HG03520 (cell line): ENCODE results near the gene AP5B1.
A peak's percentile ranks its signal among the peaks of the same experiment; 100 is the strongest.

Experiments used
- ATAC-seq: cut with Tn5 transposase; IDR thresholded peaks from one replicate; pipeline ENCODE4 v1.9.1; 2021; ENCODE audit warnings: mild to moderate bottlenecking, moderate library complexity; ENCODE audit not compliant: unreplicated experiment

Gene AP5B1, protein sequence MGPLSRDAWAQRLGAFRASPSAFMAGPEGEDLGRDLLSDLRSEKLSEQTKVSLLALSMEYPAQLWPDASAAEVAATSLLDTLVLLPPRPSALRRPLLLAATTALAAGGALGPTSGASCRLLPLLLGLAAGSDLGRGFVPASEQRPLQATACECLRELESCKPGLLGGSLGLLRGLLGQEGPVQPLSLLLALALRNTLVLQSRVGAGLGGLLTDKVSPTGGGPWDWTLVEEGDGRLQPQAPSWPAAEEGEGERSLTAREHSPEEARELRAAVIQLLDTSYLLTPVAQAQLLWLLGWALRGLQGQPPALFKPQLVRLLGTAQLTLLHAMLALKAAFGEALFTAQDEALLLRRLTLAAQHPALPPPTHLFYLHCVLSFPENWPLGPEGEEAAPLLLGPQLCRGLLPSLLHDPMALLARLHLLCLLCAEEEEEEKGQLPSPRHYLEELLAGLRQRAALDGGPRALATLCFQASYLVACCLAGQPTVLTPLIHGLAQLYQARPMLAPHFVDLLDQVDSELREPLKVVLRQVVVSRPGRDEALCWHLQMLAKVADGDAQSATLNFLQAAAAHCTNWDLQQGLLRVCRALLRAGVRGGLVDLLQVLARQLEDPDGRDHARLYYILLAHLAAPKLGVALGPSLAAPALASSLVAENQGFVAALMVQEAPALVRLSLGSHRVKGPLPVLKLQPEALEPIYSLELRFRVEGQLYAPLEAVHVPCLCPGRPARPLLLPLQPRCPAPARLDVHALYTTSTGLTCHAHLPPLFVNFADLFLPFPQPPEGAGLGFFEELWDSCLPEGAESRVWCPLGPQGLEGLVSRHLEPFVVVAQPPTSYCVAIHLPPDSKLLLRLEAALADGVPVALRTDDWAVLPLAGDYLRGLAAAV

DNA sequence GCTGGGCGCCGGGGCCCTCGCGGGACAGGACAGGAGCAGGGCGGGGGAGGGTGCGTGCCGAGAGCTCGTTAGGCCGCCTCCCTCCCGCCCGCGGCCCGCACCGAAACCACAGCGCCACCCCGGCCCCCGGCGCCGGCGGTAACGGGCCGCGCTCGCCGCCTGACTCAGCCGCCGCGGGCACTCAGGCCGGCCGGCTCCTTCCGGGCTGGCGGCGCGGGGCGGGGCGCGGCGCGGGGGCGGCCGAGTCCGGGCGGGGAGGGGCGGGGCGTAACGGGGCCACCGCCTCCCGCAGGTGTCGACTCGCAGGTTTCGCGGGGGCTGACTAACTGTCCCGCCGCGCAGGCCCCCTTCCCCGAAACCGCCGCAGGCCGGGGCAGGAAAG is at the start of gene AP5B1:
AP5B1 (minus strand) TSS at position 207 of the 382 bp plus-strand sequence. CDS start 385 bp downstream, outside the sequence.
- ATAC-seq: peak; percentile 49

DNA sequence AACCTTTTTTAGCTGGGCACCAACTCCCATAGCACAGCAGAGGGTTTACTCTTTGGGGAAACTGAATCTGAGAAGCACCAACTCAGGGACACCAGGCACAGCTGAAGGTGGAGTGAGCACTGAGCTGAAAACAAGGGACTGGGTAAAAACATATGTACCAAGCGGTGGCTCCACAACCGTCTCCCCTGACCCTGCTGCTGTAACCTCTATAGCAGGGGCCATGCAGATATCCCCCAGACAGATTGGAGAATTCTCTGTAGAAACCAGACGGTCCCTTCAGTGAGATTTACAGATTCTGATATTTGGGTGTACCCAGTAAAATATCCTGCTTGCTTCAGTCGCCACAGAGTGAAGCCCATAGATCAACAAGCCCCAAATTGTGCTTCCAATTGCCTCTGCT is 48.7 kb upstream of the AP5B1 start:
- ATAC-seq: no peak

DNA sequence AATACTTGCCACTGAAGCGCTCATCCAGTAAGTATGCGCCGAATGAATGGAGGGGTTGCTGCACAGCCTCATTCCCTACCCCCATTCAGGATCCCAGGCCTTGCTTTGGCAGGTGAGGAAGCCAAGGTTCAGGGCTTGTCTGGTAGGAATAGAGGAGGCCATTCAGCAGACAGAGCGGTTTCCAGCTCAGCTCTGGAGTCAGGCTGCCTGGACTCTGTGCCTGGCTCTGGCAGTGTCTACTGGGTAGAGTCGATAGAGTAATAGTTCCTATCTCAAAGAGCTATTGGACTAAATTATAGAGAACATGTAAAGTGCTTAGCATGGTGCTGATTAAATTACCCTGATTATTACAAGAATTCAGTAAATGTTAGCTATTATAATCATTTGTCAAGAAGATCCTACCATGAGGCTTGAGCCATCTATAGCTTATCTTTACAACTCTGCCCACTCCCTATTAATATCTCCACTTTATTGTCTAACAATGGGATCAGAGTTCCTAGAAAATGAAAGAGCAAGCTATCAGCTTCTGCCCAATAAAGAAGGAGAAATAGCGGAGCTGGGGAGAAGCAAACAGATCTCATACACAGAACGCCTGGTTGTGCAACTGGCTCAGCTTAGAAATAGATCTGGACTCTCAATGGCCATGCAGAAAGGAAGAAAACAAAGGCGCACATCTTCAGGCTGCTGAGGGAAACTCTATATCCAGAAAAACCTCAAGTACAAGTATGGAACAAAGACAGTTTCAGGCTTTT is 46.4 kb upstream of the AP5B1 start:
- ATAC-seq: no peak

DNA sequence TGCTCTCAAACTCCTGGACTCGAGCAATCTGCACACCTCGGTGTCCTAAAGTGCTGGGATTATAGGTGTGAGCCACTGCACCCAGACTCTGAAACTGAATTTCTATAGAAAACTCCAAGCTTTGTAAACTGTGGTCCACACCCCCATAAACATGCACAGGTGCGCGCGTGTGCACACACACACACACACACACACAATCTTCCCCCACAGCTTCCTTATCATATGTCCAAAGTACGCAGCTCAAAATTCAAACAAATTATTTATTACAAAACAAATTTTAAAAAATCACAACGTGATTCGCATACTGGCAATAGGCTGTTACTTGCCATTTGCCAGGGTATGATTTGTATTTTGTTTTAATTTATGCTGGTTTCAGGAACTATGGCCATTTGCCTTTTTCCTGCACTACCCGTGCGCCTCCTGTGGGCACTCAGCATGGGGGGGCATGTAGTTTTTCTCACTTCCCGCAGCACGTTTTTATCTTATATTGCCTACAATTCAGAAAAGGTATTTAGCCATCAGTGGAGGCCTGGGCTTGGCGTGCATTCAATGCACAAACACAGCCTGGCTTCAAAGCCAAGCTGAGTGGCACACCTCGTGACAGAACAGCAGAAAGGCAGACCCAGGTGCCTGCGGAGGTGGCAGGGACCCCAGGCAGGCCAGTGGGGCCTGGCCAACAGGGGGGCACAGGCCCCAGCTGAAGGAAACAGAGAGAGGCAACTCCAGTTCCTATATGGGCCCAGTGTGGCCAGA is 42.2 kb upstream of the AP5B1 start:
- ATAC-seq: no peak

DNA sequence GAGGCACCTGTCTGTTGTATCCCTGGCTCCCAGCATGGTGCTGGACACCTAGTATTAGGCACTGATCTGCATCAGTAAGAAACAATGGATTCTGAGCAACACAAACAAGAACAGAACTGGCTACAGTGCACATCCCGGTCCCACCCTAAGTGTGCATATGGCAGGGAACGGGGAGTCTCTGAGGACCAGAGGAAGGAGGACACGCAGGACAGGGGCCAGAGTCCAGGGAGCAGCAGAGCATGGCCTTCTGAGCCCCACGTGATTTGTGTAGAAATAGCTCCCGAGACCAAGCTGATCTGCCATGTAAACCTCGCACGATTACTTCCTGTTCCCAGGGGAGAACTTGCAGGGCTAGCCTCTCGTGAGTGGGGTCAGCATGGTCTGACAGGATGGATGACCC is 40.3 kb upstream of the AP5B1 start:
- ATAC-seq: no peak

DNA sequence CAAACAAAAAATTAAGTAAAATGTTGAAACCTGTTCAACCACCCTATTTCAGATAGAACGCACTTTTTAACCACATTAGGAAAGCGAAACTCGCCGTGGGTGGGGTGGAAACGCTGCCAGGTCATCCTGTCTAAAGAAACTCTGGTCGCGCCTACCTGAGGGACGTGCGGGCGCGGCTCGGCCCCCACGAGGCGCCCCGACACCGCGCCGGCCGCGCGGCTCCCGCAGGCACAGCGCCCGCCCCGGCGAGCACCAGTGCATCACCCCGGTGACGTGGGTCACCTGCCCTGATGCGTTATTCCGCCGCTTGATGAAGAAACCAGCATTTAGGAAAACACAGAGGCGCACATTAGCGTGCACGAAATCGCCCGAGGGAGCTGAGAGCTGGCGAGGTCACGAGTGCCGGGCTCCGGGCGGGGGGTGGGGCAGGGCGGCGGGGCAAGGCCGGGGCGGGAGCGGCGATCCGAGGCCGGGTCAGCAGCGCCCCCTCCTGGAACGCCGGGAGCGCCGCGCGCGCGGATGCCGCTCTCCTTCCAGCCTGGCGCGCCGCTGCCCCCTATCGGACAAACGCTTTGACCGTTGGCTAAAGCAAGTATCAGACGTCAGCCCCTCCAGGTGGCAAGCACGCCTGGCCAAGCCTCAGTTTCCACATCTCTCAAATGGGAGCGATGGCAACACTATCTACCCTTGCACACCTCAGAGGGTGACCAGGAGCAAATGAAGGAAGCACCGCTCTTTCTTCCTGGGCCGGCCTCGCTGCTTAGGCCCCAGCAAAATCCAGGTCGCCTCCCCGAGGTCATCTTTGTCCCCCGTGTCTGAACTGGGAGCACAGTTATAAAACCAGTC is 37.3 kb upstream of the AP5B1 start:
- peak; percentile 82 for ATAC-seq

DNA sequence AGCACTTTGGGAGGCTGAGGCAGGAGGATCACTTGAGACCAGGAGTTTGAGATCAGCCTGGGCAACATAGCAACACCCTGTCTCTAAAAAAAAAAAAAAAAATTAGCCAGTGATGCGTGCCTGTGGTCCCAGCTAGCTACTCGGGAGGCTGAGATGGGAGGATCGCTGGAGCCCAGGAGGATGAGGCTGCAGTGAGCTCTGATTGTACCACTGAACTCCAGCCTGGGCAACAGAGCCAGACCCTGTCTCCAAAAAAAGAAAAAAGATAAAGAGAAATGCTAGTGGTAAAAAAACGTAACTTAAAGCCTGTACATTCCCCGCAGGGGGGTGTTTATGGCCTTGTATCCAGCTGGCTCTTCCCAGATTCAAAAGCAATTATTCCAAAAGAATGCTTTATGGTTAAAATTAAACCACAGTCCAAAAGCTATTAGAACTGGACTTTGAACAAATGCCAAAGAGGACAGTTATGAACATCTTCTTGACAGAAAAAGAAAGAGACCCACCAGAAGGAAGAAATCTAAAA is 36.6 kb upstream of the AP5B1 start:
- ATAC-seq: no peak

DNA sequence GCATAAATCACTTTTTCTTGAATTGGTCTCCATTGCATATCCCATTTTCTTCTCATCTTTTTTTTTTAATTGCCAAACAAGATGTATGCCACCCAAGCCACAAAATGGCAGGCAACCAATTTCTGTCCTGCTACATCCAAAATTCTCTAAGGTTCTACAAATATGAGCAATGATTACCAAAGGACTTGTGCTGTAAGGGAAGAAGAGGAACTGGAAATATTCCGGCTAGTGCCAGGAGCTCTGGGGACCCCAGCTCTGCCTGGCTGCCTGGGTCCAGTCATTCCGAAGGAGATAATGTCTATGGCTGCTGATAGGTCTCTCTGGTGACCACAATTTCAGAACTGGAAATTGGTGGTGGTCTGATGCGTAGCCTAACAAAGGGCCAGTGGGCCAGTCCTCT is 35.9 kb upstream of the AP5B1 start:
- no peak for ATAC-seq

DNA sequence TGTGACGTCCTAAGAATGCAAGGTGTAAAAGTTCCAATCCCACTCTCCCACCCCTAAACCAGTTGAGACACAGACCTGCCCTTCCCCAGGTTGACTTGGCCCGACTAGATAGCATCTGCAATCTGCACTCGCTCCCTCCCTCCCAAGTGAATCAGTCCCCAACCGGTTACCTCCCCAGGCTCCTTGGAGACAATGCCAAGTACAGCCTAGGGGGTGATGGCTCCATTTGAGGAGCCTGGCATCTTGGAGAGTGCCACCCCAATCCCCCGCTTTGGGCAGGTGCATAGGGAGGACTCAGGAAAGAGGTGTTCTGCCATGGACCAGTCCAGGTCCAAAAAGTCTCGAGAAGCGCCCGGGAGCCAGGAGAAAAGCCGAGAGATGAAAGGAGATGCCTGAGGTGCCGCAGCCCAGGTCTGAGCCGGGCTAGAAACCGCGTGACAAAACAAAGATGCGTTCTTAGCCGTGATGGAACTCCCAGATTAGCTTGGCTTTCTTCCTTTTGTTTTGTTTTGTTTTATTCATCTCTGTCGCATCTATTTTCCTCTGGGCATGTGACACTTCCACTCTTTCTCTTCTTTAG is 34.3 kb upstream of the AP5B1 start:
- no peak for ATAC-seq

DNA sequence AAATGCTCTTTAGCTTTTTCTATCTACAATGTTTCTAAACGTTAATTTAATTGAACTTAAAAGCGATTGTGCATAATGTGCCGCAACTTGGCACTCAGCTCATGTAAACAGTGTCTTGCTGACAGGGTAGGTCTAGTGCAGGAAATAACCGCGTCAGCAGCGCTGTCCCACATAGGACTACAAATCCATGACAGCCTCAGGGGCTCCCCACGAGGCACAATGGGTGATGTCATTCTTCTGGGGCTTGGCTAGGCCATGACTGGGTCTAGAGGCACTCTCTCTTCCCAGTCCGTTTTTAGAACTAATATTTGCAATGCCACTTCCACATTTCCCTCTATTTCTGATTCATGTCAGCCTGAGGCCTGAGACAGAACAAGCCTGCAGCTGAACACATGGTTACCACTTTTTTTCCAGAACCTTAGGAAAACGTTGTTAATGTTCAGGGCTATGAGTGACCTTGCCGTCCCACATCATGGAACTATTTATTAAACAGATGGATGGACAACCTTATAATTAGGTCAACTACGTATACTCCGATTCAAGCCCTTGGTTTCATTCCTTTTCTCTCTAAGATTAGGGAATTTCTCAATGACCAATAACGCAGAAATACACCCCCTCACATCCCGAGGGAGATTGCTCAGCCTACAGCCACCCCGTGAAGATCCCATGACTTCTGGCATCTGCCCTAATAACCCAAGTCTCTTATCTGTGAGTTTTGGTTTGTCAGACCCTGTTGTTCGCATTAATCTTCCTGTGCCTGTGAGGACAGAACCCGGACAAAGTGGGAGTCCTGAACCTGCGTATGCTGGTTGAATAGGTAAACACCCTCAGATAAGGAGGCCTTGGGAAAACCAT is 33.6 kb upstream of the AP5B1 start:
- no peak for ATAC-seq

DNA sequence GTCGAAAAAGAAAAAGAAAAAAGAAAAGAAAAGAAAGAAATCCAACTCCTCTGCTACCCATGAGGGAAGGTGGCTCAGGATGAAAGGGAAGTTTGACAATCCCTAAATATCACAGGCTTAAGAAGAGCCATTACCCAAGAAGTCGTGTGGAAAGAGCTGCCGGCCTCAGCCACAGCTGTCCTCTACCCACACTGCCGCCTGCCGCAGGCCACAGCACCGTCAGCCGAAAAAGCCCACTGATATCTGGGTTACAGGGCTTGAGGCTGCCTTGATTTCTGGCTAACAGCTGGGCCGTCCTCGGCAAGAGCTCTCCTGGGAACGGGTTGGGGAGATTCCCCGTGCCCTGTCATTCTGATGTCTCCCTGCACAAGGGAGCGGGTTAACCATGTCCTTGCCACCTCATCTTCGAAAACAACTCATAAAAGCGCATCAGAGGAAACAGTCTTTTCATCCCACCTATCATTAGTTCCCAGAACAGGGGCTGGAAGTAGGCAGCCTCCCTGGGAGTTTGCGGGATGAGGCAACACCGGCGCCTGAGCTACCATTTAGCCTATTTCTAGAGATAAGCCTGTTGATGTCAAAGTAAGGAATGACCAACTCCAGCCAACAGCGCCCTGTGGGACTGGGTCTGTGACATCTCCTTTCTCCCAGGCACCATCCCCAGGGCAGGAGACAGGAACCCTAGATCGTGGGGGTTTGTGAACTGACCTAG is 31.1 kb upstream of the AP5B1 start:
- no peak for ATAC-seq

DNA sequence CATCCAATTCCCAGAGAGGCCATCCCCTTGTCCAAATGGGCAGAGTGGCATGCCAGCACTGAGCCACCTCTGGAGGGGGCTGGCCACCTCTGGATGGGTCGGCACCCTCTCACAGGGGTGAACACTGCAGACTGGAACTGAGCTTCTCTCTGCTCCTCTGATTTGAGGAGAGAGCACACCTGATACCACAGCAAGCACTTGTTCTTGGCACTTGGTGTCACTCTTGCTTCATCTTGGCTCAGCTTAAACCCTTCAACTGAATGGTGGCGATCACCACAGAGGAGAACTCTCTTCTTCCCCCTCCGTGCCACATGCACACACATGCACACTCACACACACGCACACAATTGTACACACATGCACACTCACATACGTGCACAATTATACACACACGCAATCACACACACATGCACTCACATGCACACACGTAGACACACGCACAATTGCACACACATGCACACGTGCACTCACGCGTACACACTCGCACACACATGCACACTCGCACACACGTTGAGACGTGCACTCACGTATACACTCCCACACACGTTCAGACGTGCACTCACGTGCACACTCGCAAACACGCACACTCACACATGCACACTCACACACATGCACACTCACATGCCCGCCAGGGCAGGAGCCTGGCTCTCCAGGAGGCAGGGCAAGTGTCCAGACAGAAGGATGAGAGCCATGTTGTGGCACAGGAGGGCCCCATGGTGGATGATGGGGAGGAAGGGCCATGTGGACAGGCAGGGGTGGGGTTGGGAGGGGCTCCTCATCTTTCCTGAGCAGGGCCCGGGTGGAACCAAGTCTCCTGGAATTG is 29.5 kb upstream of the AP5B1 start:
- ATAC-seq: no peak

DNA sequence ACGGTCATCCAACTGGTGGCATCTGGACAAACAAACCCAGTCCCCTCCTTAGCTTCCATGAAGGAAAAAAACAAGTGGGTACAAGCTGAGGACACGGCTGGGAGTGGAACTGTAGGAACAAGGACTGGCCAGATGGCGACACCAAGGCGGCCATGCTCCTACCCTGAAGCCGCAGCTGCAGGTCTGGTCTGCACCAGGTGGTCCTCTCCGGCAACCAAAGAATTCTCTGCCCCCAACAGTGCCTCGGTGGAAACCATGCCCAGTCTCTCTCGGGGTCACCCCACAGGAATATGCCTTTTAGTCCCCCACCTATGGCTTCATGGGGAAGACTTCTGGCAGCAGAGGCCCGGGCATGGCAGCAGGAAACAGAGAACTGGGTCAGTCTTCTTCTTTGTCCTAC is 28.7 kb upstream of the AP5B1 start:
- no peak for ATAC-seq

DNA sequence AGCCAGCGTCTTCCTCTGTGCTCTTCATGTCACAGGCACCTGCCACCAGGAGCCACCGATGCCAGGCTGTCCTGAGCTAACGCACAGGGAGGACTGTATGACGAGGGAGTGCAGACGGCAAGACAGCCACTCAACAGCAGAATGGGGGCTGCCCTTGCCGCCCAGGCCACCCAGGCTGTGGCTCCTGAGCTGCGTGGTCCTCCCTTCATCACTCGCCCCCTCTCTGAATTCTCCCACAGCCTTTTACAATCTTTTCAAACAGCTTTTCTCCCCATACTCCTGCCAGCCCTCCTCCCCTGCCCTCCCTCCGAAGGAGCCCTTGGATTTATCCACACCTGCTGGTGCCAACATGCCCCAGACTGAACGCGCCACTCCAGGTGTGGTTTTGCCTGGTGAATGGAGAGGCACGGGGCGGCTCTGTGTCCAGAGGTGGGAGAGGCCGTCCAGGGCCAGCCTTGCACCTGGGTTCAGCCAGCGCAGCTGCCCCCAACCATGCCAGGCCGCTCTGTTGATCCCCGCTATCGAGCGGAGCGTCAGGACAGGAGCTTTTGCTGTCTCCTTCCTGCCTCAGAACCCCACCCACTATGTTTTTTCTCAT is 28.1 kb upstream of the AP5B1 start:
- no peak for ATAC-seq

DNA sequence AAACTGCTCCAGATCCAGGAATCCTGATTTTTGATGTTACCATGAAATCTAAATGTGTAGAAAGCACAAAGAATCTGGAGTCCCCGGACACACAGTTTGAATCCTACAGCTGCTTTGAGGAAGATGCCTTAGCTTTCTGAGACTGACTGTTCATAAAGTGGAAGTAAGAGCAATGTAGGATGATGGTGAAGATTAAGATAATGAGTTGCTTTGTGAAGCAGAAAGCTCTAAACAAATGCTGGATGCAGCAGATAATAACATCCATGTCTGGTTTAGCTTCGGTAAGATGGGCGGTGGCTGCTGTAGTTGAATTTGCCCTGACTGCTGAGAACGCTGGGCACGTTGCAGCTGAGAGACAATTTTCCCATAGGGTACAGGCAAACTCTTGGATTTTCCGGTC is 26.2 kb upstream of the AP5B1 start:
- no peak for ATAC-seq

DNA sequence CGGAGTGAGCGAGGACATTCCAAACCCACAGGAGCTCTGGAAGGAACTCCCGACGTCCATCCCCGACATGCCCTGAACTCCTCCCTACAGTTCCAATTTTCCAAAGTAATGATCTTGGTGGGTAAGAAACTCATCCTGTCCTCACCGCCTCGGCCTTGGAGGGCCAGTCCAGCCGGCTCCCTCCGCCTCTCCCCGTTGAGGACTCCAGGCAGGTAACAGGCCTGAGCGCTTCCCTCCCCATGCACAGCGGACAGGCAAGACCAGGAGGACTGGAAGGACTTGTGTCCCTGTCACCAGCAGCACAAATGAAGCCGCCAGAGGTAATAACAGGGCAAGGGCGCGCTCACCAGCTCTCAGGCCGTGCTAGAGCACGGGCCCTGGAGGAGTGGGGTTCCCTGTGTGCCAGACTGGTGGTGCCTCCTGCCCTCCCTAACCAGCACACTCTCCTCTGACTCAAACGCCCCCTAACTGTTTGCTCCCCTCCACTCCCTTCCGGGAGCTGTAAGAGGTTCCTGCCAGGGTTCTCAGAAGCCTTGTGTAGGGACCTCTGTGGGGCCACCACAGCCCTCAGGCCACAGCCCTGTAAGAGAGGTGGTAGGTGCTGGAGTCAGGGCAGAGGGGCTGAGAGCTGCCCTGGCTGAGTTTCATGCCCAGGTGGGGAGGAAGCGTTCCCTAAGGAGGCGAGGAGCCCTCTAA is 23.2 kb upstream of the AP5B1 start:
- no peak for ATAC-seq
